ENCODE data around the gene GAS2L1.

The GAS2L1 gene

GRCh38 chr22:29348956-29349355 lies 42.5 kb downstream of the GAS2L1 start:
- Histone ChIP-seq H4K20me1 (ENCODE audit: low read depth, low read length) (no peaks in the 10 kb centered on the region), H3K9me2 (replicated peaks; ENCODE audit: insufficient read depth, low read length) (no peaks in the 10 kb centered on the region), H3K79me2 (ENCODE audit: insufficient read depth, low read length) (no peaks in the 10 kb centered on the region), H3F3A (ENCODE audit: insufficient read depth) (no peaks in the 10 kb centered on the region), H3K4me3 (ENCODE audit: insufficient read depth, low read length, poor library complexity, severe bottlenecking) (no peak overlapping the region), H3K9me3 (ENCODE audit: insufficient read depth, low read length) (no peaks in the 10 kb centered on the region), H3K9ac (ENCODE audit: low read length) (no peak overlapping the region), H3K27ac (ENCODE audit: low read depth, low read length) (no peak overlapping the region), H3K36me3 (ENCODE audit: low read length) (peaks cover 15% of the 10 kb centered on the region; the same call in 1 of the 2 replicates), H3K27me3 (ENCODE audit: low read length) (no peaks in the 10 kb centered on the region), H2AFZ (ENCODE audit: low read depth, low read length, severe bottlenecking) (no peak overlapping the region), H3K4me2 (ENCODE audit: low read depth, low read length, poor library complexity, severe bottlenecking) (no peak overlapping the region)
- TF ChIP-seq EZH2phosphoT487 (conservative IDR thresholded peaks at IDR 0.05; ENCODE audit: low read length) (no peak), CTCF (IDR thresholded peaks at IDR 0.05; ENCODE audit: insufficient read depth, low read length, poor library complexity, severe bottlenecking) (no peak)

GRCh38 chr22:29351042-29351441 lies 44.6 kb downstream of the GAS2L1 start:
- peaks cover 18% of the 10 kb centered on the region; the same call in 1 of the 2 replicates for H3K36me3 ChIP-seq (ENCODE audit: low read length)
- no peaks in the 10 kb centered on the region for H3F3A ChIP-seq (ENCODE audit: insufficient read depth)
- no peaks in the 10 kb centered on the region for H3K9me3 ChIP-seq (ENCODE audit: insufficient read depth, low read length)
- H2AFZ ChIP-seq (ENCODE audit: low read depth, low read length, severe bottlenecking) = no peak overlapping the region
- no peaks in the 10 kb centered on the region for H3K9me2 ChIP-seq (replicated peaks; ENCODE audit: insufficient read depth, low read length)
- no peak overlapping the region for H3K4me2 ChIP-seq (ENCODE audit: low read depth, low read length, poor library complexity, severe bottlenecking)
- no peak overlapping the region for H3K27ac ChIP-seq (ENCODE audit: low read depth, low read length)
- no peak for TF ChIP-seq EZH2phosphoT487 (conservative IDR thresholded peaks at IDR 0.05; ENCODE audit: low read length)
- no peak for TF ChIP-seq CTCF (IDR thresholded peaks at IDR 0.05; ENCODE audit: insufficient read depth, low read length, poor library complexity, severe bottlenecking)
- no peaks in the 10 kb centered on the region for H3K27me3 ChIP-seq (ENCODE audit: low read length)
- H3K79me2 ChIP-seq (ENCODE audit: insufficient read depth, low read length) = no peaks in the 10 kb centered on the region
- no peak overlapping the region for H3K4me3 ChIP-seq (ENCODE audit: insufficient read depth, low read length, poor library complexity, severe bottlenecking)
- H4K20me1 ChIP-seq (ENCODE audit: low read depth, low read length) = no peaks in the 10 kb centered on the region
- H3K9ac ChIP-seq (ENCODE audit: low read length) = no peak overlapping the region

GRCh38 chr22:29351891-29352290 lies 45.4 kb downstream of the GAS2L1 start:
- Histone ChIP-seq H3K79me2 (ENCODE audit: insufficient read depth, low read length) (no peaks in the 10 kb centered on the region), H3K27me3 (ENCODE audit: low read length) (no peaks in the 10 kb centered on the region), H3K4me3 (ENCODE audit: insufficient read depth, low read length, poor library complexity, severe bottlenecking) (no peak overlapping the region), H3K9me3 (ENCODE audit: insufficient read depth, low read length) (no peaks in the 10 kb centered on the region), H3K4me2 (ENCODE audit: low read depth, low read length, poor library complexity, severe bottlenecking) (no peak overlapping the region), H4K20me1 (ENCODE audit: low read depth, low read length) (no peaks in the 10 kb centered on the region), H2AFZ (ENCODE audit: low read depth, low read length, severe bottlenecking) (no peak overlapping the region), H3K9me2 (replicated peaks; ENCODE audit: insufficient read depth, low read length) (no peaks in the 10 kb centered on the region), H3K9ac (ENCODE audit: low read length) (no peak overlapping the region), H3K36me3 (ENCODE audit: low read length) (peaks cover 18% of the 10 kb centered on the region; the same call in 1 of the 2 replicates), H3K27ac (ENCODE audit: low read depth, low read length) (no peak overlapping the region), H3F3A (ENCODE audit: insufficient read depth) (no peaks in the 10 kb centered on the region)
- TF ChIP-seq EZH2phosphoT487 (conservative IDR thresholded peaks at IDR 0.05; ENCODE audit: low read length) = no peak
- TF ChIP-seq CTCF (IDR thresholded peaks at IDR 0.05; ENCODE audit: insufficient read depth, low read length, poor library complexity, severe bottlenecking) = no peak

Measured in SU-DHL-6 (cell line).